IPS-NIHi7 (cell line): Measurements from ENCODE around the gene SVEP1.
"Not testable (repeated sequence)": the region's sequence is repeated elsewhere in the genome, so short reads cannot be mapped to it uniquely, and the experiment has no call there.

ENCODE experiments used
- DNase-seq: peaks from one replicate; pipeline ENCODE4 v3.0.0; 2012; ENCODE audit warnings: mixed read lengths; ENCODE audit errors: extremely low spot score

Gene SVEP1

DNA sequence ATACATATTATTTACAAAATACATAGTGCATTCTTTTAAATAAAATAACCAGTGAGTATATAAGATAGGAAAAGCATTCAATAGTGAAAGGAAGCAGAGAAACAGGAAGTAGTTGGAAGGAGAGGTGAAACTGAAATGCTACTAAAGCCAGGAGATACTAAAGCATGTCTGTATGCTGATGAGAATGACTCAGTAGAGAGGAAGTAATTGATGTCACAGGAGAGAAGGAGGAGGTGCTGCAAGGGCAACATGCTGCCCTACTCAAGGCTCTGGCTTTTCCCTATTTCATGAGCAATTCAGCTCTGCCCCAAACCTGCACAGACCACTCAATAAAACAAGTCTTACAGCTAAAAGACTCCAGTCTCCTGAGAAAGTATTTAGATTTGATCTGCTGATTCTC lies 133.4 kb downstream of the SVEP1 start:
- DNase-seq, result no peak

DNA sequence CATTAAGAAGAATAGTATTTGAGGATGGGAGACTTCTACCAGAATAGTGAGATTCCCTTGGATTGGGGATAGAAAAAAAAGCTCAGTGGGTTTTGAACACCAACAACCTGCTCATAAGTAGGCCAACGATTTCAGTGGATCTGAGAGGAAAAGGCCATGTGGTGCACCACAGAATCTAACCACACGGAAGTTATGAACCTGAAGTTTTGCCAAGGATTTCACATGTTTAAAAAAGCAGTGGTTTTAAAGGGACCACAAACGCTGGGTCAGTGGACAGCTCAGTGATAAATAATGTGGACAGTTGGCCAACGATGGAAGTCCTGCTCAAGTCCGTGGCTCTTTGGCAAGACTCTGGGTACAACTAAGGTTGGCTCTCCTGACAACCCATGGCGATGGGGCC lies 134.6 kb downstream of the SVEP1 start:
- no peak for DNase-seq

DNA sequence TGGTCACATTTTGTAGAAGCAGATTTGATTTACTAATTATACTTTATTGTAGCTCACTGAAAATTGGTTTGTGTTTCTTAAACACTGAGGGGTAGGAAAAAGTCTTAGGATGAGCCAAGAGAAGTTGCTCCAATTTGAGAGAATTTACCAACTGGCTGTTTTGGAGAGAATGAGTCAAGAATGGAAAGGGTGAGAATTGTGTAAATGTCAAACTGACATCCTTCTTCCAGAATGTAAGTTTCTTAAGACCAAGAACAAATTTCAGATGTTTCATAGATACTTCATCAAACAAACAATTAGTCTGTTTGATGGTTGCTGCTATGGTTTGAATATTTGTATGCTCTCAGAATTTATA lies 135.7 kb downstream of the SVEP1 start:
- no peak for DNase-seq

DNA sequence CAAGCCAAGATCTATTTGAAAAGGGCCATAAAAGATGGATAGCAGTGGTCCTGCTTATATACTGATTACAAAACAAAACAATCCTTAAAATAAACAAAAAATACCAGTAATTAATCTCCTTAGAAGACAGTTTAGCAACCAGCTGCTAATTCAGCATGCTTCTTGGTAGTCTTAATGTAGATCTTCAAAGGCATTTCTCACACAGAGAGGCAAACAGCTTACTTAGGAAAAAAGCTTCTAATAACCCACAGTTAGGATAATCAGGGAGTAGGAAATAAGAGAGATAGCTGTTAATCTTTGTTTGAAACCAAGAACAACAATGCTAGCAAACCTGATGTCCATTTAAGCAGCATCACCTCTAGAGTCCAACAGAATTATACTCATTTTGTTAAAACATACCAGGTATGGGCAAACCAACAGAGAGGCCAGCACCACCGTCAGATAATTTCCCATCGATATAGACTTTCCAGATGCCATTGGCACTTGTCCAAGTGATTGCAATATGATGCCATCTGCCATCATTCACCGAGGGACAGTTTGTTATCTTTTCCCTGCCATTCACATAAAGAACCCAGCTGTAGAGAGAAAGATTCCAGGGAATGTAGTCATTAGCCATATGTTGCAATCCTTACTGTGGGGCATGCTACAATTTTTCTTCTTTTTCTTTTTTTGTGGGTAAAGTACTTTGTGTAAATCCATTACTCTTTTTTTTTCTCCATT lies 136.2 kb downstream of the SVEP1 start:
- no peak for DNase-seq

DNA sequence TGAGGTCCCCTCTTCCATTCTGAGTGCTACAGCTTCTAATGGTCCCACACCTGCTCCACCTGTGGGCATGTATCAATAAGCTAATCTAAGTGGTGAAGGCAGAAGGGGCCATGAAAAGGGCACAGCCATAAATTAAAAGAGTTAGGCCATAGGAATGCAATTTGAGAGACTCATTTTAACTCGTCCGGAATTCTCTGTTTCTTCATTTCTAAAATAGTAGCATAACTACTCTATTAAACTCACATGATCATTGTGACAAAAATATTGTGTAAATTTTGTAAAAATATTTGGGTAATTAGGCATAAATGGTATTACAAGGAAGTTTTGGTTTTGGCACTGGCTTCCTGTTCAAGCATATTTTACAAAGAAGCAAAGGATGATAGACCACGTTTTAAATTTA lies 138.7 kb downstream of the SVEP1 start:
- no peak for DNase-seq

DNA sequence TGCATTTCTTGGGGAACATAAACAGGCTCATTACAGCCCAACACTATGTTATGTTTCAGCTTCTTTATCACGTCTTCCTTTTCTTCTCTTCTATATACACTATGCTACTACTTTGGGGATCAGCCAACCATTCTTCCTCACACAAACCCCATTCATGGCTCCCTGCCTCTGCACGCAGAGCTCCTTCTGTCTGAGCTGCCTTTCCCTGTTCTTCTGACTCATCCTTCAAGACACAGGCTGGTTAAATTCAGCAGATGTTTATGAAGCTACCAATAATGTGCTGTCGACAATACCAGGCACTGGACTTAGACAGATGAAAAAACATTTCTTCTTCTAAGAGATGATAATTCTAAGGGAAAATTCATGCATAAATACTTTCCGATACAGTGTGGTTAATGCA lies 139.4 kb downstream of the SVEP1 start:
- DNase-seq, result no peak

DNA sequence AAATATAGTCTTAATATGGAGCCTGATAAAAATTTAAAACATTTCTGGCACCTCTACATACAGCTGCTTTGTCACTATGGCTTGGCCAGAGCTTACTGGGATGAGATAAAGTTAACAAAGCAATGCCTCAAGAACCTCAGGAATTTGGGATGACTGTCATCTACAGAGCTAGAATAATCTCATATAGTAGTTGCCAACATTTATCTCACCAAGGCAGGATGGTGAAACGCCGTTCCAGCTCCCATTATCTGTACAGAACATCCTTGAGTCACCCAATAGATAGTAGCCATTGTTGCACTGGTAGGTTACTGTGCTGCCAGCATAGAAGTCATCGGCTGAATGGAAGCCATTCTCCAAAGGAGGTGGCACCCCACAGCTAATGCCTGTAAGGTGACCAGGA lies 147.3 kb downstream of the SVEP1 start:
- DNase-seq, result no peak

DNA sequence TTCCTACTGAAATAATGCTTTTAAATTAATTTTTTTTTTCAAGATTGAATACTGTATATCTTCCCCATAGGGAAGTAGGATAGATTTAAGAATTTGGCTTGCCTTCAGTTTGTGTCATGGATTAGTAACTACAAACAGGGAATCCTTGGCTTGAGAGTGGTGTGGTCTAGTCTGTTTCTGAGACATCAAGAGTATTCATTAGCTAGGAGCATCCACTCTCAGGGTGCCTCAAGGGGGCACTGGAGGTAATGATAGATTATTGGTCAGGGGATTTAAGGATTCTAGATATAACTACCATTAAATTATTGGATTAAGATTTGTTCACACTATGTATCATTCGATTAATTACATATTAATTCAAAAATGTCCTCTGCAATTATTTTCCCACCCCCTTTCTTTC lies 150.1 kb downstream of the SVEP1 start:
- DNase-seq, result no peak

DNA sequence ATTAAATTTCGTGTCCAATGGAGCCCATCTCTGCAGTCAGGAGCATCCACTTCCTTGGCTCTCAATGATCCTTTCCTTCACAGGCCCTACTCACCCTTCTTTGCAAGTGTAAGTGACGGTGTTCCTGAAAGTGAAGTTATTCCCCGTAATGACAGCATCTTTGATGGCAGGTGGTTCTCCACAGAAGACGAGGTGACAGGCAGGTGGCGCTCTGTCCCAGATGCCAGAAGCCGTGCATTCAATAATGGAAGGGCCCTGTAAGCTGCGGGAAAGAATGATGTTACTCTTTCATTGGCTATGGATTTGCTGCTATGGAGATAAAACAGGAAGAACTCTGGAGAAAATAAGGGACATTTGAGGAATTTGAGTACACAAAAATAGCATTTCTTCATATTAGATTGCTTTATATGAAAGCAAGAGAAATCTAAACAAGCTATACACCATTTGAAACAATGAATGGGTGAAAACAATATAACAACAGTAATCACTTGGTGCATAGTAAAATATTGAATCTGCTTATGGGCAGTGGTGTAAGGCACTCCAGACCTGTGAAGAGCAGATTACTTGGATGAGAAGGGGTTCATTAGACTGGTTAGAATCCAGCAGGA lies 151.9 kb downstream of the SVEP1 start:
- DNase-seq, result peak; percentile 71

DNA sequence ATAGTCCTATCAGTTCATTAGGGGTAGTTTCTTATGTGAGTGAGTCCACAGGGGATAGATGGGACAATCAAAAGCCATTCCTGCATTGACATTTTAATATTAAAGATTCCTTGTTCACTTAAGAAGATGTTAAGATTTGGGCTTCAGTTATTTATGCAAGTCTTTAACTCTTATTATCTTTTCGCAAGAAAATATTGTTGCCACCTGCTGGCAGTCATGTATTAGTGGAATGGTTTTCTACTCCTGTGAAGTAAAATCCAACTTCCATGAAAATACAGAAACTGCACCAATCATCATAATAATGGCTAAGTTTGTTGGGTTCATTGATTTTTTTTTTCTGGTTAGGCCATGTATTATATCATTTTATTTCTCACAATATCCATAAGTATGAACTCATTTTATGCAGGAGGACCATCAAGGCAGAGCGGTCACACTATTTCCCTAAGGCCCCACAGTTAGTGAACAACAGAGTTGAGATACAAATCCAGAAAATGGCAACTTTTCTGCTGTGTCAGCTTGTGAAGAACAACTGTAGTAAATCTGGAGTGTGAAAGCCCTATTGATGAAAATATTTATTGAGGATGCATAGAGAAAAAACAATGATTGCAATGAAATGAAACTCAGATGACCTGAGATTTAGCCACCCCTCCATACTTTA lies 153.4 kb downstream of the SVEP1 start:
- DNase-seq, result no peak

DNA sequence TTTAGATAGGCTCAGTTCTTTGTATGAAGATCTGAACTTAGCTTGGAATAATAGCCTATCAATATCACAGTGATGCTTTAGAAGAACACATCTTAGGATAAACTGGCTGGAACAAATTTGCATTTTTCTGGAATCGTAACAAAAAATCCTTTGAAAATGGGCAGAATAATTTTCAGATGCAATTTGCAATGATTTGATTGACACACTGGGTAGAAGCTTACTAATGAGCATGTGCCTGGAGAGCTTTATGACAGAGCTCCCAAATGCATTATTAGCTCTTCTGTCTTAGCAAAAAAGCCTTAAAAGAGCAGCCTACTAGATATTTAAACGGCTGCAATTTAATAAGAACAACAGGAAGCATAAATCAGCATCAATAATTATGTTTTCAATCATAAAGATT lies 165.1 kb downstream of the SVEP1 start:
- DNase-seq, result no peak

DNA sequence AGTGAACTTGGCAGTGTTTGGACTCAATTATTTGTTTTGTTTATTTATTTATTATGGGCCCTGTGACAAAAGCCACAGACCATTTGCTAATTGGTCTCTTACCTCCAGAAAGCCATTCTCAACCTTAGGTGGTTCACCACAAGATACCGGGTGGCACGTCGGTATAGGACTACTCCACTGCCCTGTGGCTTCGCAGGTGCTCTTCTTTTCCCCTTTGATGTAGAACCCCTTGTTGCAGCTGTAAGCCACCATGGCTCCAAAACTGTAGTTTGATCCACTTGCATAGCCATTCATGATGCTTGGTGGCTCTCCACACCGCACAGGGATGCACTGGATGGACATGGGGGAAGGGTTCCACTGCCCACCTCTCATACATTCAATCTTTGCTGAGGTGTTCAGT lies 168.6 kb downstream of the SVEP1 start:
- no peak for DNase-seq

DNA sequence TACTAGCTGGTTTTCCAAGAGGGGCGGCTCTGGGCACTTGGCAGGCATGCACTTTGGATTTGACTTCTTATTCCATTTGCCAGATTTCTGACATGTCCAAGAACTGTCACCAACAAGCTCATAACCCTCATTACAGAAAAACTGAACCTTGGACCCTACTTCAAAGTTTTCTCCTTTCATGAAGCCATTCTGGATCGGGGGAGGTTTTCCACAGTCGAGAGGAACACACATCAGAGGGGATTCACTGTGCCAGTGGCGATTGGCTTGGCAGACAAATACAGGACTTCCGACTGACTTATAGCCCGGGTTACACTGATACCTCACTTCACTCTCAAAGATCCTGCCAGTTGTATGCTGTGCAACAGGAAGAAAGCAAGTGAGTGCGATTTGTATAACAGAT lies 170.9 kb downstream of the SVEP1 start:
- DNase-seq, result no peak

DNA sequence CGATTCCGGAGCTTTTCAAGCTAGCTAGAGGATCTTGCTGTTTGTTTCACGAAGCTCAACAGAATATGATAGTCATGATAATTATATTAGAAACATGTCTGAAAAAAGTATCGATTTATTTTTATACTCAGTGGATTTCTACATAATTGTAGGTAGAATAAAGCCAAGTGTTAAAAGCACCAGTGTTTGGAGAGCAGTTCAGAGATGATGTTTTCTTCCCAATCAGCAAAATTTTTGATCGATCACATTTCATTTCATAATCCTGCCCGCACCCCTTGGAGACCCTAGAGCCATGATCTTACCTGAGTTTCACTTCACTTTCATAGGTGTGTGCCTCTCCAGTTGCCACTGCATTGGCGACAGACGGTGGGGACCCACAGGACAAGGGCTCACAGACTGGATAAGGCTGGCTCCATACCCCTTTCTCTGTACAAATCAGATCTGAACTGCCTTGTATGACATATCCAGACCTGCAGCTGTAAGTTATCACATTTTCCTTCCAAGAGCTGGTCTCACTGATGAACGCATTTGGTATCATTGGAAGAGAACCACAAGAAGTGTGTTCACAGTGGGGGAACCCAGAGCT lies 173.6 kb downstream of the SVEP1 start:
- DNase-seq, result no peak

DNA sequence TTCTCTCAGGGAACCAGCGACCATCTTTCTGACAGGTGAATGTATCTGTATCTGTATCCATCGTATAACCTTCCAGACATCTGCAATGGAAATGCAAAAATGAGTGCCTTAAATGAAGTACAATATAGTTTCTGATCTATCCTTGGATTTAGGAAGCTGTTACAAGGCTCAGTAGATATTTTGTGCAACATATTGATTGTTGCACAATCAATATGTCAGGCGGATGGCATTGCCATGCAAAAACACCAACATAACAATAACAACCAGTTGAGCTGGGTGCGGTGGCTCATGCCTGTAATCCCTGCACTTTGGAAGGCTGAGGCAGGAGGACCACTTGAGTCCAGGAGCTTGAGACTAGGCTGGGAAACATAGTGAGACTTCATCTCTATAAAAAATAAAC lies 175.1 kb downstream of the SVEP1 start:
- DNase-seq, result no peak

DNA sequence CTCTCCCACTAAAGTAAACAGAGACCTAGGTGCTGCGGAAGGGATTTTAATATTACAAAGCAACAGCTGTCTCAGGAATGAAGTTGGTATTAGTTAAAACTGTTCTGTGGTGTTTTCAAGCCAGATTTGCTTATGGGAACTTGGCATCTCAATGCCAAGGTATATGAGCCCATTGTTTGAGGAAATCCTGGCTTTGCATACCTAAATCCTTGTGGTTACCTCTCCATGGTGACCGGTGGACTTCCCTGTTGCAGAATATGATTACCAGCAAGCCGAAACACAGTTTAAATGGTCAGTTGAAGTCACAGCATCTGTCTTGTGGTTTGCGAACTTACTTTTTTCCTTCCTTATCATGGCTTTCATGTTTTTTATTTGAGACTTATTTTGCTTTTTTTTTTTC lies 179.6 kb downstream of the SVEP1 start:
- DNase-seq, result no peak

DNA sequence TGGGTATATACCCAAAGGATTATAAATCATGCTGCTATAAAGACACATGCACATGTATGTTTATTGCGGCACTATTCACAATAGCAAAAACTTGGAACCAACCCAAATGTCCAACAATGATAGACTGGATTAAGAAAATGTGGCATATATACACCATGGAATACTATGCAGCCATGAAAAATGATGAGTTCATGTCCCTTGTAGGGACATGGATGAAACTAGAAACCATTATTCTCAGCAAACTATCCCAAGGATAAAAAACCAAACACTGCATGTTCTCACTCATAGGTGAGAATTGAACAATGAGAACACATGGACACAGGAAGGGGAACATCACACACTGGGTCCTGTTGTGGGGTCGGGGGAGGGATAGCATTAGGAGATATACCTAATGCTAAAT lies 180.5 kb downstream of the SVEP1 start:
- DNase-seq, result not testable (repeated sequence)

DNA sequence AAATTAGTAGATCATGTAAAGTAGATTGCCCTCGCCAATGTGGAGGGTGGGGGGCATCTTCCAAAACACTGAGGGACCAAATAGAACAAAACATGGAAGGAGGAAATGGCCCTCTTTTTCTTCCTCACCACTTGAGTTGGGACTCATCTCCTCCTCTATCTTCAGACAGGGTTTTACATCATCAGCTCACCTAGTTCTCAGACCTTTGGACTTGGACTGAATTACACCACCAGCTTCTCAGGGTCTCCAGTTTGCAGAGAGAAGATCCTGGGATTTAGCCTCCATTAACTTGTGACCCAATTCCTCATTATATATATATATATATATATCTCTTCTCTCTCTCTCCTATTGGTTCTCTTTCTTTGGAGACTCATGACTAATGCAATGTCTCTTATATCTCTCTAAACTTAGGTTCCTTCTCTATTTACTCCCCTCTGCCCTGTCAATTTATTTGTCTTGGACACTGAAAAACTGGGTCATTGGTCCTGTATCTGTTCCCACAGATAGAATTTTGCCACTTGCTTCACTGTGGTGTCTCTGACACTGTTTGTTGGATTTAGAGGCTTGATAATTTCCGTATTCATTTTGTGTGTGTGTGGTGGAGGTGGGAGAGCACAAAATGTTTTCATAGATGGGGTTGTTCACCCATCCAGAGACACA lies 187.6 kb downstream of the SVEP1 start:
- DNase-seq, result no peak

DNA sequence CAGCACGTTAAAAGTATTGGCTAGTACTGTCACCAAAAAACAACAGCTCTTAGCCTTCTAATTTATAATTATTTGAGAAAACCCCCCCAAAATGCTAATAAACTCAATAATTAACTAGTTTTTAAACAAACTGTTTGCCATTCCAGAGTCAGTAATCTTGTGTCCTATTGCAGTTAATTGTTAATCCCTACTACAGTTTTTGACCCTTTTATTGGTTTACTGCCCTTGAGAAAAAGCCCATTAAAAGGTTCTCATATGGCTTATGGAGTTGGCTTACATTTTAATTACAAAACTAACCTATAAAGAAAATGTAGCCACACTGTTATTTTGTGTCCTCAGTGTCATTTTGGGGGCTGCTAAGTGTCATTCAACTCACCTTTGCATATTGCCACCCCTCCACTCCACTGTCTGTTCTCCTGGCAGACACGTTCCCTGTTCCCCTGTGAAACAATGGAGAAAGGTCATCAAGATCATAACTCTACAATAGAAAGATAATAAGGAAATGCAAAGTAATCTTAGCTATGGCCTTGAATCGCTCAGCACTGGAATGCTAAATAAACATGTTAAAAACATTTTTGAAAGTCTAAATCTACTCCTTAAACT lies 190.3 kb downstream of the SVEP1 start:
- DNase-seq, result no peak

DNA sequence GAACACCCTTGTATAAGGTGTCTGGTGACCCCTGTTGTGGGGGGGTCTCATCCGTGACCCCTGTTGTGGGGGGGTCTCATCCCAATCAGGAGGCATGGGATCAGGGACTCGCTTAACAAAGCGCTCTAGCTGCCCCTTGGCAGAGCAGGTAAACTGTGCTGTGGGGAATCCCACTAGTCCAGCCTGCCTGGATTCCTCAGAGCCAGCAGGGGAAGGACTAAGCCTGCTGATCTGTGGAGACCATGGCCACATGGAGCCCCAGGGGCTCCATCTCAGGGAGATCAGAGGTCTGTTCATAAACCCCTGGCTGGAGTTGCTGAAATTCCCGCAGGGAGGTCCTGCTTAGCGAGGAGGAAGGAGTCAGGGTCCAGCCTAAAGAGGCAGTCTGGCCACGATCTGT lies 196.1 kb downstream of the SVEP1 start:
- no peak for DNase-seq

DNA sequence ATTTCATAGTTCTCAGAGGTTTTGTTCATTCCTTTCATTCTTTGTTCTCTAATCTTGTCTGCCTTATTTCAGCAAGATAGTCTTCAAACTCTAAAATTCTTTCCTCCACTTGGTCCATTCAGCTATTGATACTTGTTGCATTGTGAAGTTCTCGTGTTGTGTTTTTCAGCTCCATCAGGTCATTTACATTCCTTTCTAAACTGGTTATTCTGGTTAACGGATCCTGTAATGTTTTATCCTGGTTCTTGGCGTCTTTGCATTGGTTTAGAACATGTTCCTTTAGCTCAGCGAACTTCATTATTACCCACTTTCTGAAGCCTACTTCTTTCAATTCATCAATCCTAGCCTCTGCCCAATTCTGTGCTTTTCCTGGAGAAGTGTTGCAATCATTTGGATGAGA lies 196.8 kb downstream of the SVEP1 start:
- no peak for DNase-seq

DNA sequence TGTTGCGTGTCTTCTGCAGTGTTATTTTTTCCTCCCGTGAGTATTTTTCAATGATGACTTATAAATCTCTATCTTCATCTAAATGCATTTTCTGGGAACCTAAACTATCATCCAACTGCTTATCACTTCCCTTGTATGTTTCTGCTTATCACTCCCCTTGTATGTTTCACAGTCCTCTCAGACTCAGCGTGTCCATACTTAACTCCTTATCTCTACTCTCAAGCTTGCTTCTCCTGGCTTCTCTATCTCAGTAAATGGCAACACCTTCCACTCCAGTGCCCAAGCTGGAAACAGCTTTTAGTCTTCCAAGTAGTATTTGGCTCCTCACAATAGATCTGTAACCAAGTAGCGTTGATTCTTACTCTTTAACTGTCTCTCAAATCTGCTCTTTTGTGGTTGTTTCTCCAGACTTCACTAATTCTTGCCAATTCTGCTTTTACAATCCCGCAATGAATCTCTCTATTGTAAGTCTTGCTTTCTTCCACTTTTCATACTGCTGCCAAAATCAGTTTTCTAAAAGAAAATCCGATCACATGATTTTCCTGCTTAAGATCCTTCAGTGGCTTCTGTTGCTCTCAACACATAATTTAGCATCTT lies 208.0 kb downstream of the SVEP1 start:
- no peak for DNase-seq
